Kidney epithelial cell (primary cell): ENCODE data around the gene NUDT16L1. TPM values are rescaled to one million over a fixed set of nuclear protein-coding genes. Genes with fewer than 3 reads are reported as not detected.

Experiments used
- DNase-seq: peaks from one replicate; pipeline ENCODE4 v3.0.0-alpha.2; 2010; ENCODE audit warnings: low read depth
- H3K27me3 ChIP-seq: 2 replicates; pipeline ENCODE4 v1.6.0; 2011; ENCODE audit warnings: low read length; ENCODE audit not compliant: control insufficient read depth, insufficient read depth
- H3K36me3 ChIP-seq: 2 replicates; pipeline ENCODE4 v1.5.1; 2011; ENCODE audit warnings: low read length; ENCODE audit not compliant: control insufficient read depth, insufficient read depth
- H3K4me3 ChIP-seq: 2 replicates; pipeline ENCODE4 v1.5.1; 2011; ENCODE audit warnings: low read depth, mild to moderate bottlenecking, control low read depth, low read length
- CTCF ChIP-seq: IDR thresholded peaks from 2 replicates; pipeline ENCODE4 v1.5.1; 2011; ENCODE audit warnings: mild to moderate bottlenecking, moderate library complexity, low read length, control low read depth, inconsistent platforms; ENCODE audit not compliant: insufficient read depth, poor library complexity, severe bottlenecking
- total RNA-seq: library from RNA; depleted of rRNA; stranded (reverse); fragments of >200 nt; gene quantifications from 2 replicates; pipeline ENCODE4 v1.2.3, GENCODE V29; 2015

NUDT16L1 gene
- total RNA-seq, 1 donor from 2014 or later = 19.1 TPM

- no peak for TF ChIP-seq CTCF
- Histone ChIP-seq H3K36me3 (peaks cover 1% of the 10 kb centered on the region), H3K4me3 (no peak overlapping the region), H3K27me3 (no peaks in the 10 kb centered on the region)
- no peak for DNase-seq
These were observed 33.3 kb downstream of the NUDT16L1 start for GRCh38 chr16:4726616-4727015.

GRCh38 chr16:4728676-4729075 lies 35.3 kb downstream of the NUDT16L1 start:
- H3K27me3 ChIP-seq = no peaks in the 10 kb centered on the region
- H3K4me3 ChIP-seq = no peak overlapping the region
- H3K36me3 ChIP-seq = peaks cover 1% of the 10 kb centered on the region
- TF ChIP-seq CTCF = no peak
- no peak for DNase-seq

- Histone ChIP-seq H3K27me3 (no peaks in the 10 kb centered on the region), H3K4me3 (no peak overlapping the region), H3K36me3 (peaks cover 1% of the 10 kb centered on the region)
- no peak for TF ChIP-seq CTCF
- DNase-seq = no peak
These were observed 36.5 kb downstream of the NUDT16L1 start for GRCh38 chr16:4729876-4730275.

- Histone ChIP-seq H3K27me3 (no peaks in the 10 kb centered on the region), H3K4me3 (peak overlapping the region; percentile 99), H3K36me3 (no peaks in the 10 kb centered on the region)
- DNase-seq = no peak
- TF ChIP-seq CTCF = no peak
These were observed 39.9 kb downstream of the NUDT16L1 start for GRCh38 chr16:4733211-4733742.

- Histone ChIP-seq H3K4me3 (peak overlapping the region; percentile 99), H3K27me3 (no peaks in the 10 kb centered on the region), H3K36me3 (no peaks in the 10 kb centered on the region)
- no peak for TF ChIP-seq CTCF
- no peak for DNase-seq
These were observed 40.3 kb downstream of the NUDT16L1 start for GRCh38 chr16:4733747-4734062.

- no peak for TF ChIP-seq CTCF
- H3K4me3 ChIP-seq = peak within 1 kb of the TSS; percentile 99
- peak; percentile 88 for DNase-seq
- H3K27me3 ChIP-seq = no peaks in the 10 kb centered on the region
- no peaks in the 10 kb centered on the region for H3K36me3 ChIP-seq
These were observed 40.8 kb downstream of the NUDT16L1 start, which contains the start of the genes ANKS3 and DNAAF8 for GRCh38 chr16:4734063-4734729. Gene ANKS3, minus strand, starts transcription at chr16:4734271. Its CDS starts 4,122 bp downstream, at chr16:4730149. Gene DNAAF8, plus strand, starts transcription at chr16:4734537. Its CDS starts 1,978 bp downstream, at chr16:4736515.
